Measurements from ENCODE around the gene MOAP1.
A peak's percentile ranks its signal among the peaks of the same experiment; 100 is the strongest.
"Not testable (repeated sequence)": the region's sequence is repeated elsewhere in the genome, so short reads cannot be mapped to it uniquely, and the experiment has no call there.

The MOAP1 gene

GRCh38 chr14:93148979-93149378, 35.7 kb downstream of the MOAP1 start:
- DNase-seq (ENCODE audit: low read depth, low spot score): no peak

GRCh38 chr14:93146119-93146518, 38.6 kb downstream of the MOAP1 start:
- no peak for DNase-seq (ENCODE audit: low read depth, low spot score)

GRCh38 chr14:93142854-93143652, 41.6 kb downstream of the MOAP1 start:
- no peak for DNase-seq (ENCODE audit: low read depth, low spot score)

GRCh38 chr14:93137864-93138263, 46.8 kb downstream of the MOAP1 start:
- DNase-seq (ENCODE audit: low read depth, low spot score): peak; percentile 10

GRCh38 chr14:93136508-93136907, 48.2 kb downstream of the MOAP1 start:
- DNase-seq (ENCODE audit: low read depth, low spot score): not testable (repeated sequence)

GRCh38 chr14:93136009-93136408, 48.7 kb downstream of the MOAP1 start:
- no peak for DNase-seq (ENCODE audit: low read depth, low spot score)

GRCh38 chr14:93135399-93135798, 49.3 kb downstream of the MOAP1 start:
- no peak for DNase-seq (ENCODE audit: low read depth, low spot score)

GRCh38 chr14:93133464-93133863, 51.2 kb downstream of the MOAP1 start:
- no peak for DNase-seq (ENCODE audit: low read depth, low spot score)

GRCh38 chr14:93132472-93133065, 52.1 kb downstream of the MOAP1 start:
- DNase-seq (ENCODE audit: low read depth, low spot score): peak; percentile 37
